Measurements from ENCODE around the gene ZNF536.

GRCh38 chr19:30430206-30430734 lies 58.1 kb downstream of the ZNF536 start:
- TF ChIP-seq CTCF (IDR thresholded peaks at IDR 0.05; ENCODE audit: insufficient read depth, low read depth, low read length) (no peak), EZH2 (IDR thresholded peaks at IDR 0.05; ENCODE audit: insufficient read depth, low read length) (no peak)

Data from astrocyte (in vitro differentiated cells and primary cell).